H1 (cell line): ENCODE measurements around the gene MRM1. TPM values are rescaled to one million over a fixed set of nuclear protein-coding genes. Genes with fewer than 3 reads are reported as not detected.
A peak's percentile ranks its signal among the peaks of the same experiment; 100 is the strongest.

Experiments used
- EGR1 ChIP-seq: IDR thresholded peaks from 2 replicates; pipeline ENCODE4 v1.6.1; 2011; ENCODE audit warnings: low read depth, low read length, borderline replicate concordance
- HDAC2 ChIP-seq, 2 experiments: fragments of 300-600 bp in 1 of 2; sonication (generic) in 1 of 2; IDR thresholded peaks; 2 replicates each; pipeline ENCODE4 v1.6.1; 2011 to 2012; ENCODE audit warnings: low read depth in 2 of 2, low read length in 2 of 2, mild to moderate bottlenecking in 2 of 2, moderate library complexity in 2 of 2, borderline replicate concordance in 1 of 2, inconsistent platforms in 1 of 2
- KDM5A ChIP-seq: fragments of 200-600 bp; IDR thresholded peaks from 2 replicates; pipeline ENCODE4 v1.7.1; 2012; ENCODE audit warnings: mild to moderate bottlenecking, low read length, inconsistent platforms, mixed read lengths
- PHF8 ChIP-seq: fragments of 200-600 bp; sonication (generic); conservative IDR thresholded peaks from 2 replicates; pipeline ENCODE4 v1.7.1; 2012; ENCODE audit warnings: low read depth, mild to moderate bottlenecking, inconsistent platforms, low read length, moderate library complexity
- SP4 ChIP-seq: IDR thresholded peaks from 2 replicates; pipeline ENCODE4 v1.6.1; 2012; ENCODE audit warnings: low read length, inconsistent platforms
- SUZ12 ChIP-seq: fragments of 200-600 bp; sonication (generic); IDR thresholded peaks from 2 replicates; pipeline ENCODE4 v1.6.1; 2012; ENCODE audit warnings: mild to moderate bottlenecking, inconsistent platforms, low read length, moderate library complexity, mixed read lengths
- polyA plus RNA-seq, 7 experiments: library from polyadenylated mRNA; depleted of rRNA in 3 of 7; stranded (reverse) in 5 of 7; unstranded in 2 of 7; fragments of >200 nt in 5 of 7; fragments of 200-250 nt in 2 of 7; gene quantifications; 1 replicate in 5 of 7; 2 replicates in 1 of 7; 4 replicates in 1 of 7; pipeline versions ENCODE4 v1.2.1 to v1.2.3, GENCODE V29; 2011 to 2013; ENCODE audit warnings: missing spikeins in 2 of 7, mixed read lengths in 2 of 7
- total RNA-seq: library from RNA; stranded (reverse); fragmentation: NEBNext Ultra II Directional; extraction: Animal tissue kit (Norgen Biotek cat#: 25700); gene quantifications from 2 replicates; pipeline ENCODE4 v1.2.1, GENCODE V29; 2021
- TF ChIP-seq, protein P1 (sequence below): fragments of 300-600 bp; sonication (generic); IDR thresholded peaks from 2 replicates; pipeline ENCODE4 v1.7.1; 2012; ENCODE audit warnings: low read length, moderate library complexity, mild to moderate bottlenecking, inconsistent platforms; ENCODE audit not compliant: insufficient replicate concordance
- TF ChIP-seq, protein P2 (sequence below): IDR thresholded peaks from 2 replicates; pipeline ENCODE4 v1.6.1; 2012; ENCODE audit warnings: inconsistent platforms

The MRM1 gene
- total and polyA plus RNA-seq, 2 of the 8 experiments (the other 6 are each of a cell fraction or from before 2014, with no cell fraction given) = 9.9 to 11.2 TPM

DNA sequence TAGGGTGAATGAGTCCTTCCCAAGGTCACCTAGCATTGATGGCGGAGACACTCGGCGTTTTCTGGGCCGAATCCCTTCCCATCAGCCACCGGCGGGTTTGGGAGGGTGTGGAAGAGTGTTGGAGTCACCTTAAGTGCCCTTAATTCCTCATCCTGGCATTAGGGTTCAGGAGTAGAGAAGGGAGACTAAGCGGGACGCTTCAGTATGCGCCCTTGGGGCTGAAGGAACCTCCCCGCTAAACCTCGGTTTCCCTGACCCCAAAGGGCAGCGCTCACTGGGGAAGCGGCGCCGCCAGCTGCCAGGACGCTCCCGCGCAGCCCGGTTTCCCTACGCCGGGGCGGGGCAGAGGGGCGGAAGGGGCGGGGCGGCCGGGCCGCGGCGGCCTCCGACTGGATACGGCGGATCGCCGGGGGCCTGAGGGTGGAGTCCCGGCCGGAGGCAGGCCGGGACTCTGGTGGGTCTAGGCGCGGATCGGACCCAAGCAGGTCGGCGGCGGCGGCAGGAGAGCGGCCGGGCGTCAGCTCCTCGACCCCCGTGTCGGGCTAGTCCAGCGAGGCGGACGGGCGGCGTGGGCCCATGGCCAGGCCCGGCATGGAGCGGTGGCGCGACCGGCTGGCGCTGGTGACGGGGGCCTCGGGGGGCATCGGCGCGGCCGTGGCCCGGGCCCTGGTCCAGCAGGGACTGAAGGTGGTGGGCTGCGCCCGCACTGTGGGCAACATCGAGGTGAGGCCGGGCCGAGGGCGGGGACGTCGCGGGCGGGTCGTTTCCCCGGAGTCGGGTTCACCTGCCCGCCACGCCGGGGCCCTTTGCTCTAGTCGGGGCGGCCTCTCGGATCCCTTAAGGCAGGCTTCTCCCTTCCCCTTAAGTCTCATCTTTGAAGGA lies 9.7 kb upstream of the MRM1 start, which contains the start of gene DHRS11 (continued):
- TF ChIP-seq, protein P1, sequence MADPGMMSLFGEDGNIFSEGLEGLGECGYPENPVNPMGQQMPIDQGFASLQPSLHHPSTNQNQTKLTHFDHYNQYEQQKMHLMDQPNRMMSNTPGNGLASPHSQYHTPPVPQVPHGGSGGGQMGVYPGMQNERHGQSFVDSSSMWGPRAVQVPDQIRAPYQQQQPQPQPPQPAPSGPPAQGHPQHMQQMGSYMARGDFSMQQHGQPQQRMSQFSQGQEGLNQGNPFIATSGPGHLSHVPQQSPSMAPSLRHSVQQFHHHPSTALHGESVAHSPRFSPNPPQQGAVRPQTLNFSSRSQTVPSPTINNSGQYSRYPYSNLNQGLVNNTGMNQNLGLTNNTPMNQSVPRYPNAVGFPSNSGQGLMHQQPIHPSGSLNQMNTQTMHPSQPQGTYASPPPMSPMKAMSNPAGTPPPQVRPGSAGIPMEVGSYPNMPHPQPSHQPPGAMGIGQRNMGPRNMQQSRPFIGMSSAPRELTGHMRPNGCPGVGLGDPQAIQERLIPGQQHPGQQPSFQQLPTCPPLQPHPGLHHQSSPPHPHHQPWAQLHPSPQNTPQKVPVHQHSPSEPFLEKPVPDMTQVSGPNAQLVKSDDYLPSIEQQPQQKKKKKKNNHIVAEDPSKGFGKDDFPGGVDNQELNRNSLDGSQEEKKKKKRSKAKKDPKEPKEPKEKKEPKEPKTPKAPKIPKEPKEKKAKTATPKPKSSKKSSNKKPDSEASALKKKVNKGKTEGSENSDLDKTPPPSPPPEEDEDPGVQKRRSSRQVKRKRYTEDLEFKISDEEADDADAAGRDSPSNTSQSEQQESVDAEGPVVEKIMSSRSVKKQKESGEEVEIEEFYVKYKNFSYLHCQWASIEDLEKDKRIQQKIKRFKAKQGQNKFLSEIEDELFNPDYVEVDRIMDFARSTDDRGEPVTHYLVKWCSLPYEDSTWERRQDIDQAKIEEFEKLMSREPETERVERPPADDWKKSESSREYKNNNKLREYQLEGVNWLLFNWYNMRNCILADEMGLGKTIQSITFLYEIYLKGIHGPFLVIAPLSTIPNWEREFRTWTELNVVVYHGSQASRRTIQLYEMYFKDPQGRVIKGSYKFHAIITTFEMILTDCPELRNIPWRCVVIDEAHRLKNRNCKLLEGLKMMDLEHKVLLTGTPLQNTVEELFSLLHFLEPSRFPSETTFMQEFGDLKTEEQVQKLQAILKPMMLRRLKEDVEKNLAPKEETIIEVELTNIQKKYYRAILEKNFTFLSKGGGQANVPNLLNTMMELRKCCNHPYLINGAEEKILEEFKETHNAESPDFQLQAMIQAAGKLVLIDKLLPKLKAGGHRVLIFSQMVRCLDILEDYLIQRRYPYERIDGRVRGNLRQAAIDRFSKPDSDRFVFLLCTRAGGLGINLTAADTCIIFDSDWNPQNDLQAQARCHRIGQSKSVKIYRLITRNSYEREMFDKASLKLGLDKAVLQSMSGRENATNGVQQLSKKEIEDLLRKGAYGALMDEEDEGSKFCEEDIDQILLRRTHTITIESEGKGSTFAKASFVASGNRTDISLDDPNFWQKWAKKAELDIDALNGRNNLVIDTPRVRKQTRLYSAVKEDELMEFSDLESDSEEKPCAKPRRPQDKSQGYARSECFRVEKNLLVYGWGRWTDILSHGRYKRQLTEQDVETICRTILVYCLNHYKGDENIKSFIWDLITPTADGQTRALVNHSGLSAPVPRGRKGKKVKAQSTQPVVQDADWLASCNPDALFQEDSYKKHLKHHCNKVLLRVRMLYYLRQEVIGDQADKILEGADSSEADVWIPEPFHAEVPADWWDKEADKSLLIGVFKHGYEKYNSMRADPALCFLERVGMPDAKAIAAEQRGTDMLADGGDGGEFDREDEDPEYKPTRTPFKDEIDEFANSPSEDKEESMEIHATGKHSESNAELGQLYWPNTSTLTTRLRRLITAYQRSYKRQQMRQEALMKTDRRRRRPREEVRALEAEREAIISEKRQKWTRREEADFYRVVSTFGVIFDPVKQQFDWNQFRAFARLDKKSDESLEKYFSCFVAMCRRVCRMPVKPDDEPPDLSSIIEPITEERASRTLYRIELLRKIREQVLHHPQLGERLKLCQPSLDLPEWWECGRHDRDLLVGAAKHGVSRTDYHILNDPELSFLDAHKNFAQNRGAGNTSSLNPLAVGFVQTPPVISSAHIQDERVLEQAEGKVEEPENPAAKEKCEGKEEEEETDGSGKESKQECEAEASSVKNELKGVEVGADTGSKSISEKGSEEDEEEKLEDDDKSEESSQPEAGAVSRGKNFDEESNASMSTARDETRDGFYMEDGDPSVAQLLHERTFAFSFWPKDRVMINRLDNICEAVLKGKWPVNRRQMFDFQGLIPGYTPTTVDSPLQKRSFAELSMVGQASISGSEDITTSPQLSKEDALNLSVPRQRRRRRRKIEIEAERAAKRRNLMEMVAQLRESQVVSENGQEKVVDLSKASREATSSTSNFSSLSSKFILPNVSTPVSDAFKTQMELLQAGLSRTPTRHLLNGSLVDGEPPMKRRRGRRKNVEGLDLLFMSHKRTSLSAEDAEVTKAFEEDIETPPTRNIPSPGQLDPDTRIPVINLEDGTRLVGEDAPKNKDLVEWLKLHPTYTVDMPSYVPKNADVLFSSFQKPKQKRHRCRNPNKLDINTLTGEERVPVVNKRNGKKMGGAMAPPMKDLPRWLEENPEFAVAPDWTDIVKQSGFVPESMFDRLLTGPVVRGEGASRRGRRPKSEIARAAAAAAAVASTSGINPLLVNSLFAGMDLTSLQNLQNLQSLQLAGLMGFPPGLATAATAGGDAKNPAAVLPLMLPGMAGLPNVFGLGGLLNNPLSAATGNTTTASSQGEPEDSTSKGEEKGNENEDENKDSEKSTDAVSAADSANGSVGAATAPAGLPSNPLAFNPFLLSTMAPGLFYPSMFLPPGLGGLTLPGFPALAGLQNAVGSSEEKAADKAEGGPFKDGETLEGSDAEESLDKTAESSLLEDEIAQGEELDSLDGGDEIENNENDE = no peak
- 0 out of 2 replicates have a peak, but pooled peaks have one; percentile 23 for TF ChIP-seq SUZ12
- TF ChIP-seq, protein P2, sequence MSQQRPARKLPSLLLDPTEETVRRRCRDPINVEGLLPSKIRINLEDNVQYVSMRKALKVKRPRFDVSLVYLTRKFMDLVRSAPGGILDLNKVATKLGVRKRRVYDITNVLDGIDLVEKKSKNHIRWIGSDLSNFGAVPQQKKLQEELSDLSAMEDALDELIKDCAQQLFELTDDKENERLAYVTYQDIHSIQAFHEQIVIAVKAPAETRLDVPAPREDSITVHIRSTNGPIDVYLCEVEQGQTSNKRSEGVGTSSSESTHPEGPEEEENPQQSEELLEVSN = peak; percentile 50
- peak; percentile 28; the same call in 1 of the 2 replicates for TF ChIP-seq SP4
- no peak for TF ChIP-seq KDM5A
- peak; percentile 60; the same call in 1 of the 2 replicates for TF ChIP-seq PHF8
- TF ChIP-seq HDAC2 (IDR thresholded peaks at IDR 0.05; ENCODE audit: borderline replicate concordance in 1 of 2, low read depth in 2 of 2, low read length in 2 of 2) = no peak; a peak in 1 of 4 replicates
- no peak for TF ChIP-seq EGR1
